GM12872 (cell line): ENCODE results near the gene ST7.

Source experiments
- TF ChIP-seq, protein P1 (sequence below): IDR thresholded peaks from 3 replicates; pipeline ENCODE4 v1.5.1; 2011; ENCODE audit warnings: low read depth, mild to moderate bottlenecking, low read length, moderate library complexity; ENCODE audit not compliant: insufficient read depth

Gene ST7

DNA sequence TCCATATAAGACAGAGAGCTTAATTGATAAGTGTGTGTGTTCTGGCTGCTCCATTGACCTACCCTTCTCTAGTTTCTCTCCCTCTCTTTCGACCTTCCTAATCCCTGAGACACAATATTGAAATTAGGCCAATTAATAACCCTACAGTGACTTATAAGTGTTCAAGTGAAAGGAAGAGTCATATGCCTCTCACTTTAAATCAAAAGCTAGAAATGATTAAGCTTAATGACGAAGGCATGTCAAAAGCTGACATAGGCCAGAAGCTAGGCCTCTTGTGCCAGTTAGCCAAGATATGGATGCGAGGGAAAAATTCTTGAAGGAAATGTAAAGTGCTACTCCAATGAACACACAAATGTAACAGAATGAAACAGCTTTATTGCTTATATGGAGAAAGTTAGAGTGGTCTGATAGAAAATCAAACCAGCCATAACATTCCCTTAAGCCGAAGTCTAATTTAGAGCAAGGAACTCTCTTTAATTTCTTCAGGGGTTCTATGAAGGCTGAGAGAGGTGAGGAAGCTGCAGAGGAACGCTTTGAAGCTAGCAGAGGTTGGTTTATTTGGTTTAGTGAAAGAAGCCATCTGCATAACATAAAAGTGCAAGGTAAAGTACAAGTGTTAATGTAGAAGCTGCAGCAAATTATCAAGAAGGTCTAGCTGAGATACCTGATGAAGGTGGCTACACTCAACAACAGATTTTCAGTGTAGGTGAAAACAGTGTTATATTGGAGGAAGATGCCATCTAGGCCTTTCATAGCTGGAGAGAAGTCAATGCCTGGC is 53.8 kb downstream of the ST7 start:
- TF ChIP-seq, protein P1, sequence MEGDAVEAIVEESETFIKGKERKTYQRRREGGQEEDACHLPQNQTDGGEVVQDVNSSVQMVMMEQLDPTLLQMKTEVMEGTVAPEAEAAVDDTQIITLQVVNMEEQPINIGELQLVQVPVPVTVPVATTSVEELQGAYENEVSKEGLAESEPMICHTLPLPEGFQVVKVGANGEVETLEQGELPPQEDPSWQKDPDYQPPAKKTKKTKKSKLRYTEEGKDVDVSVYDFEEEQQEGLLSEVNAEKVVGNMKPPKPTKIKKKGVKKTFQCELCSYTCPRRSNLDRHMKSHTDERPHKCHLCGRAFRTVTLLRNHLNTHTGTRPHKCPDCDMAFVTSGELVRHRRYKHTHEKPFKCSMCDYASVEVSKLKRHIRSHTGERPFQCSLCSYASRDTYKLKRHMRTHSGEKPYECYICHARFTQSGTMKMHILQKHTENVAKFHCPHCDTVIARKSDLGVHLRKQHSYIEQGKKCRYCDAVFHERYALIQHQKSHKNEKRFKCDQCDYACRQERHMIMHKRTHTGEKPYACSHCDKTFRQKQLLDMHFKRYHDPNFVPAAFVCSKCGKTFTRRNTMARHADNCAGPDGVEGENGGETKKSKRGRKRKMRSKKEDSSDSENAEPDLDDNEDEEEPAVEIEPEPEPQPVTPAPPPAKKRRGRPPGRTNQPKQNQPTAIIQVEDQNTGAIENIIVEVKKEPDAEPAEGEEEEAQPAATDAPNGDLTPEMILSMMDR, result no peak

DNA sequence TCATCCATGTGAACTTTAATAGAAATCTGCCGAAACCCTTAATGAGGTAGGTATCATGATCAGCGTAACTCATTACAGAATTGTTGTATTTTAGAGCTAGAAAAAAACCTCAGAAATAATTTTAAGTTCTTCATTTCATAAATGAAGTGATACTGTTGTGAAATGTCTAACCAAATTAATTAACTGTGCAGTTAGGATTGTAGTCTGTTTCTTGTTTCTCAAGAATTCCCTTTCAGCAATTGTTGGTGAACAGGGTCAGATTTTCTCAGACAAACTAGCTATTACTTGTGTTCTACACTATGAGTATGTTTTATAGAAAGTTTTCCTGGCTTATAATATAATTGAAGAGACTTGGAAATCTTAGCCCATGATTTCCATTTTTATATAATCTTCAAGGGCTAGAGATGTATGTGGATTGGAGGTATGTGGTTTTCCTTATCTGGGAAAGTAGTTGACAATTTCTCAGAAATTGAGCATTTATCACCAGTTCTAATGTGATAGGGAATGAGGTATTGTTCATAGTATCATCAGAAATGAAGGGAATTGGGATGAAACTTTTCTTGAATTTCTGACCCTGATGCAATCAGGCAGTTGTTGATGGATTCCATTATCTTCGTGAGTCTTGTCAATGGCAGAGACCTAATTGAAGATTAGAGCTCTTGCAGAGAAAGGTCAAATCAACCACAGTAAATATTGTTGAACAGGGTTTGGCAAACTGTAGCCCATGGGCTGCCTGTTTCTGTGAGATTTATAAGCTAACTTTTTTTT is 55.0 kb downstream of the ST7 start:
- TF ChIP-seq, protein P1, result no peak

DNA sequence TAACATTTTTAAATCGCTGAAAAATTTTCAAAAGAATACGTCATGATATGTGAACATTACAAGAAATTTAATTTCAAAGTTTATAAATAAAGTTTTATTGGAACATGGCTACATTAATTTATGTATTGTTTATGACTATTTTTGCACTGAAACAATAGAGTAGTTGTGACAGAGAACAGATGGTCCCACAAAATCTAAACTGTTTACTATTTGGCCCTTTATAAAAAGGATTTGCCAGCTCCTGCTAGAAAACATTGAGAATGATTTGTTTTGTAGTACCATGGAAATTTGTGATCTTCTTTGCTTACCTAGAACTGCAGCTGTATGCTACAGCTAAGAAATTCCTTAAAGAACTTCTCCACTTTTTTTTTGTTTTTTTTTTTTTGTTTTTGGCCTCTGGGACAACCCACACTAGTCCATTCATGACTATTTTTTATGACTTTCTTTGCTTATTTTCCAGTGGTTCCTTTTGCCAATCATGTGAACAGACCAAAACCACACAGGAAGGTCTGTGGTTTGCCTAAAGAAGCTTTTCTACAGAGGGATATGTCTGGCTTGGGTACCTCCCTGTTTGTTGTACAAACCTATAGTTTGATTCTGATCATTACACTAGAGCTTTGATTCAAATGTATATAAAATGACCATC is 55.7 kb downstream of the ST7 start:
- TF ChIP-seq, protein P1, result no peak

DNA sequence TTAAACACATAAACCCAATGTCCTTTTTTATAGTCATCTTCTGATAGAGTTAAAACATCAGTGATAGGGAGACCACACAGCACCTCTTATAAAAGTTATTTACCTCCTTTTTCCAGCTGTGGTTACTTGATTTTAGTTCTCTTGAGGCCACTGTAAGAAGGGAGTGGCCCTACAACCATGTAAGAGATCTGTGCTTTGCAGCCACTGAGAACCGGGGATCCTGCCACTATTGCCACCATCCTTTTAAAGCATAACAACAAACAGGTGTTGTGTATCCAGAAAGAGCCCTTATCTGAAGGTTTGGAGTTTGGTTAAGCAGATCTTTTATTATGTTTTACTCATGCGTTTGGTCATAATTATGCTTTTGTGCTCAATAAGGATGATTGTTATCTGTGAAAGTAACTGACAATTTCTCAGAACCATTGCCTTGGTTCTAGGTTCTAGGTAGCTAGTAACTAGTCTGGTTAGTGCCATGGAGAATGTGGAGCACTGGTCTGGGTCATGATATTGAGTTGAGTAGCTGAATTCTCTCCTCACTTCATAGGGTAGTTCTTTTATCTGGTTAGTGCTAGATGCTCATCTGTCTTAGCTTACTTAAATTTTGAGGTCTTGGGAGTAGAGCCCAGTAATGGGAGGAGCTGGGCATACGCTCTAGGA is 56.5 kb downstream of the ST7 start:
- TF ChIP-seq, protein P1, result no peak

DNA sequence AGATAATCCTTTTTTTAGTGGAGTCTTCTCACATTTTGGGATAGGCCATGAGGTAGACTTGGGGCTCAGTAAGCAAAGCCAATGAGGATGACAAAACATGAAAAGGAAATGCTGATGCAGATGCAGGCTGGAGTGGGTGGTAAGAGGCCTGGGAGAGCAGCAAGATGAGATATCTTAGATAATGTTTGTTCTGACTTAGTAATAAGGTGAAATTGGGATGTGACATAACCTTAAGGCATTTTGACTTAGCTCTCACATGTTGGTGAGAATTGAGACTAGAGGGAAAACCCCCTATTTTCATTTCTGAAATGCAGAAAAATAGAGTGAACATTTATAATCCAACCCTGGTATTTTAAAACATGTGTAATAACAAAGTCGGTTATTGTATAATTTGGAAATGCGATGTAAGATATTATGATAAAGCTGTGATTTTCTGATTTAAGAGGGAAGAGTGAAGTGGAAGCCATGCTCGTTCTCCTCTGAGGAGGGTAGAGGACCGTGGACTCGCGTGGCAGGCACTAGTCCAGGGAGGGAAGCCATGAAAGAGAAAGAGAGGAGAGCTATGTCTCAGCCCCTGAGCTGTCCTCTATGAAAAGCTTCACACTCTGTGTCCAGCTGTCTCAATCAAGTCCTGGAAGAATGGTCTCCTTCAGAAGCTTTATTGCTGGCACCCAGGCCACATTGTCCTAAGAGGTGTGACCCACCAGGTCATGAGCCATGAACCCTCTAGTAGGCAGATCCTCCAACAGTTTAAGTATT is 57.3 kb downstream of the ST7 start:
- TF ChIP-seq, protein P1, result no peak

DNA sequence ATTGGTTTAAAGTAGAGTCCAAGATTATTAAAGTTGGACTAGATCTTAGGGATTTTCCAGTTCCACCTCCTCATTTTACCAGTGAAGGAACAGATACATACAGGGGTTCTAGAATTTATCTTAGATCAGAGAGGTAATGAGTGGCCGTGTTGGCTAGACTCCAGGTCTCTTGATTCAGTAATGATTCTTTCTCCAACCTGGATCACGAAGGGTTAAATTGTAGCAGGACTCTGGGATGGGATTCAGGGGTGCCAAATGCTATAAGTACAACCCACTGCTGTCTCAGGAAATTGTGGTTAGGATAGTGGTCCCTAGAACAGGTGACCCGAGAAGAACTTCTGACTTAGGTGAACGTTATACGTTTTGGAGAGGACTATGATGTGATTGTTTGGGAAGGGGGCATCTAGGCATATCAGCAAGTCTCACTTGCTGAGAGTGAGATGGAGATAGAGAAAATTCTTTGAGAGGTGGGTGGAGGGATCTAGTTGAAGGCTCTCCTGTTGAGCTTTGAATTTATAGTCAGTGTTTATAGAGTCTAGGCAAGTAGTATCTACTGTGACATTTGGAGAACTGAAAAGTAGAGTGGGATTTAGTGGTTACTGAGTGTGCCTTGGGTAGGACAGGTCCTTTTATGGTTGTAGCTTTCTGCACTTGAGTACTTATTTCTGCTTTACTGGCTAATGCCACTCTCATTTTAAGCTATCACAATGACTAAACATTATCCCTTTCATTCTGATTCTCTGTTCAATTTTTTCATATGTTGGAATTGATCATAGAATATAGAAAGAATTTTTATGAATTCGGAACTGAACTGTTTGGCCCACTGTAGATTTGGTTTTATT is 58.3 kb downstream of the ST7 start:
- TF ChIP-seq, protein P1, result no peak
